ENCODE measurements around the gene TP53I11.

Gene TP53I11

DNA sequence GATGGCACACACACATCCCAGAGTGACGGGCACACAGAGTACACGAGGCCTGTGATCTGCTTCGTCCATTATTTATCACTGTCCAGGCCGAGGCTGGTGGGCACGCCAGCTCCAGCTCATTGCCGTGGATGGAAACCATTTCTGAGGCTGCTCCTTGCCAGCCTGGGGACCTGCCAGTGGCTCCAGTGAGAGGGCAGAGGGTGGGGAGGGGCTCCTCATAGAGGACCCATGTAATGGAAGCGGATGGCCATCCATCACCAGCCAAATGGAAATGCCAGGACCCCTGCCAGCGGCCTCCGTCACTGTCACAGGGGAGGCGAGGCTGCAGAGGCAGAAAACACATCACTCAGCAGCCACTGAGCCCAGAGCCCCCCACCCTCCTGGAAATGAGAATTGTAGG lies 35.7 kb downstream of the TP53I11 start:
- no peak overlapping the region for H3K9ac ChIP-seq (ENCODE audit: low read length)
- TF ChIP-seq EZH2 (optimal IDR thresholded peaks at IDR 0.05; ENCODE audit: low read depth, low read length) (no peak), EZH2phosphoT487 (IDR thresholded peaks at IDR 0.05; ENCODE audit: low read length) (no peak)
- TF ChIP-seq, protein P1, sequence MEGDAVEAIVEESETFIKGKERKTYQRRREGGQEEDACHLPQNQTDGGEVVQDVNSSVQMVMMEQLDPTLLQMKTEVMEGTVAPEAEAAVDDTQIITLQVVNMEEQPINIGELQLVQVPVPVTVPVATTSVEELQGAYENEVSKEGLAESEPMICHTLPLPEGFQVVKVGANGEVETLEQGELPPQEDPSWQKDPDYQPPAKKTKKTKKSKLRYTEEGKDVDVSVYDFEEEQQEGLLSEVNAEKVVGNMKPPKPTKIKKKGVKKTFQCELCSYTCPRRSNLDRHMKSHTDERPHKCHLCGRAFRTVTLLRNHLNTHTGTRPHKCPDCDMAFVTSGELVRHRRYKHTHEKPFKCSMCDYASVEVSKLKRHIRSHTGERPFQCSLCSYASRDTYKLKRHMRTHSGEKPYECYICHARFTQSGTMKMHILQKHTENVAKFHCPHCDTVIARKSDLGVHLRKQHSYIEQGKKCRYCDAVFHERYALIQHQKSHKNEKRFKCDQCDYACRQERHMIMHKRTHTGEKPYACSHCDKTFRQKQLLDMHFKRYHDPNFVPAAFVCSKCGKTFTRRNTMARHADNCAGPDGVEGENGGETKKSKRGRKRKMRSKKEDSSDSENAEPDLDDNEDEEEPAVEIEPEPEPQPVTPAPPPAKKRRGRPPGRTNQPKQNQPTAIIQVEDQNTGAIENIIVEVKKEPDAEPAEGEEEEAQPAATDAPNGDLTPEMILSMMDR (IDR thresholded peaks at IDR 0.05; ENCODE audit: low read length) = no peak
- H3K36me3 ChIP-seq (replicated peaks; ENCODE audit: insufficient read depth, low read length) = no peaks in the 10 kb centered on the region
- H3K27me3 ChIP-seq (replicated peaks; ENCODE audit: insufficient read depth, low read length) = no peaks in the 10 kb centered on the region
- H3F3A ChIP-seq (ENCODE audit: insufficient read depth, low read length) = no peaks in the 10 kb centered on the region
- H3K79me2 ChIP-seq (ENCODE audit: low read length) = no peaks in the 10 kb centered on the region
- peaks cover 15% of the 10 kb centered on the region for H3K4me1 ChIP-seq (ENCODE audit: low read length)
- H2AFZ ChIP-seq (ENCODE audit: low read length) = no peak overlapping the region
- DNase-seq = no peak
- no peaks in the 10 kb centered on the region for H3K9me2 ChIP-seq (replicated peaks; ENCODE audit: insufficient read depth, low read length)
- H3K9me3 ChIP-seq (replicated peaks; ENCODE audit: insufficient read depth, low read length) = no peaks in the 10 kb centered on the region
- H4K20me1 ChIP-seq (ENCODE audit: insufficient read depth, low read length) = no peaks in the 10 kb centered on the region
- no peak overlapping the region for H3K4me3 ChIP-seq (ENCODE audit: low read length)
- no peak overlapping the region for H3K27ac ChIP-seq (ENCODE audit: low read length)
- H3K4me2 ChIP-seq (ENCODE audit: low read depth, low read length) = no peak overlapping the region

DNA sequence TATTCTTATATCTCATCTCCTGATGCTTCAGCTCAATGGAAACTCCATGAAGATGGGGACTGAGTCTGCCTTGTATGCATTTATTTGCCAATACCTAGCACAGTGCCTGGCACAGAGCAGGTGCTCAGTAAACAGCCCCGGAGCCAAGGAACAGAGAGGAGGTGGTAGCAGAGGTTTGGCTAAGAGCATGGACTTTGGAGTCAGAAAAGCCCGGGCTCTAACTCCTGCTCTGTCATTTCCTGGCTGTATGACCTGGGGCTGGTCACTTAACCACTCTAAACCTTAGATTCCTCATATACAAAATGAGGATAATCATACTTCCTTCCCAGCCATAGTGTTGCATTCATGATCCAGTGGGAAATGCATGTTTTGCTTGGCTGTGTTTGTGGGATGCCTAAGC lies 36.6 kb downstream of the TP53I11 start:
- H3K4me2 ChIP-seq (ENCODE audit: low read depth, low read length) = no peak overlapping the region
- no peaks in the 10 kb centered on the region for H3K9me3 ChIP-seq (replicated peaks; ENCODE audit: insufficient read depth, low read length)
- H3F3A ChIP-seq (ENCODE audit: insufficient read depth, low read length) = no peaks in the 10 kb centered on the region
- peaks cover 15% of the 10 kb centered on the region for H3K4me1 ChIP-seq (ENCODE audit: low read length)
- no peak overlapping the region for H3K4me3 ChIP-seq (ENCODE audit: low read length)
- TF ChIP-seq, protein P1 (IDR thresholded peaks at IDR 0.05; ENCODE audit: low read length) = no peak
- TF ChIP-seq EZH2phosphoT487 (IDR thresholded peaks at IDR 0.05; ENCODE audit: low read length) = no peak
- TF ChIP-seq EZH2 (optimal IDR thresholded peaks at IDR 0.05; ENCODE audit: low read depth, low read length) = no peak
- H3K27me3 ChIP-seq (replicated peaks; ENCODE audit: insufficient read depth, low read length) = no peaks in the 10 kb centered on the region
- H3K27ac ChIP-seq (ENCODE audit: low read length) = no peak overlapping the region
- no peaks in the 10 kb centered on the region for H3K79me2 ChIP-seq (ENCODE audit: low read length)
- H3K9me2 ChIP-seq (replicated peaks; ENCODE audit: insufficient read depth, low read length) = no peaks in the 10 kb centered on the region
- no peak overlapping the region for H2AFZ ChIP-seq (ENCODE audit: low read length)
- H4K20me1 ChIP-seq (ENCODE audit: insufficient read depth, low read length) = no peaks in the 10 kb centered on the region
- DNase-seq = no peak
- no peaks in the 10 kb centered on the region for H3K36me3 ChIP-seq (replicated peaks; ENCODE audit: insufficient read depth, low read length)
- H3K9ac ChIP-seq (ENCODE audit: low read length) = no peak overlapping the region

DNA sequence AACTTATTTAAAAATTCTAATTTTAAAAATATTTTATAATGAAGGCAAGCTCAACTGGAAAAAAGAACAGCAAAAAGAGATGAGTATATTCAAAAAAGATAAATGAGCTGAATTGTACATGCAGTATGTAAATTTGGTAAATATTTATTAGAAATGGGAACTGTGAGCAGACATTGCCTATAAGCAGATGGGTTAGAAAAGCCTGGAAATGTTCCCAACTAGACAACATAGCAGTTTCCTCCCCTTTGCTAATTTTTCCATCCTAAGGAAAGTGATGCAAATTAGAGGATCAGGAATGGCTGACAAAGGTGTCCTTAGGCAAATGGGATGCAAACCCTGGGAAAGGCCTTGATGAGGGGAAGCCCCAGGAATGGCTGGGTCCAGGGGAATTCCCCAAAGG lies 37.2 kb downstream of the TP53I11 start:
- TF ChIP-seq EZH2phosphoT487 (IDR thresholded peaks at IDR 0.05; ENCODE audit: low read length) (no peak), EZH2 (optimal IDR thresholded peaks at IDR 0.05; ENCODE audit: low read depth, low read length) (no peak)
- TF ChIP-seq, protein P1 (IDR thresholded peaks at IDR 0.05; ENCODE audit: low read length) = no peak
- Histone ChIP-seq H3K9ac (ENCODE audit: low read length) (no peak overlapping the region), H3F3A (ENCODE audit: insufficient read depth, low read length) (no peaks in the 10 kb centered on the region), H2AFZ (ENCODE audit: low read length) (no peak overlapping the region), H3K36me3 (replicated peaks; ENCODE audit: insufficient read depth, low read length) (no peaks in the 10 kb centered on the region), H3K27ac (ENCODE audit: low read length) (no peak overlapping the region), H3K27me3 (replicated peaks; ENCODE audit: insufficient read depth, low read length) (no peaks in the 10 kb centered on the region), H3K4me2 (ENCODE audit: low read depth, low read length) (no peak overlapping the region), H3K9me2 (replicated peaks; ENCODE audit: insufficient read depth, low read length) (no peaks in the 10 kb centered on the region), H3K79me2 (ENCODE audit: low read length) (no peaks in the 10 kb centered on the region), H4K20me1 (ENCODE audit: insufficient read depth, low read length) (no peaks in the 10 kb centered on the region), H3K4me3 (ENCODE audit: low read length) (no peak overlapping the region), H3K9me3 (replicated peaks; ENCODE audit: insufficient read depth, low read length) (no peaks in the 10 kb centered on the region), H3K4me1 (ENCODE audit: low read length) (peaks cover 15% of the 10 kb centered on the region)
- no peak for DNase-seq
